K562 (cell line): ENCODE data around the gene AQP5. TPM values are rescaled to one million over a fixed set of nuclear protein-coding genes. Genes with fewer than 3 reads are reported as not detected.

Source experiments
- ATAC-seq: fragments of 200-7000 bp; cut with Tn5 transposase; 3 replicates; pipeline ENCODE4 v1.9.1; 2020; ENCODE audit warnings: moderate library complexity
- BruUV-seq: library from RNA; stranded (reverse); fragments of 400-500 nt; replicated peaks from 2 replicates; lab custom pipeline; 2021; lab: Mats Ljungman, UMichigan
- CTCF ChIA-PET: fragments of 300-600 bp; formaldehyde crosslinking; extraction: SDS; loops from one replicate; lab custom pipeline; 2021; ENCODE audit warnings: low intra/inter-chr PET ratio; lab: Yijun Ruan, JAX
- POLR2A ChIA-PET: fragments of 300-600, 350-650 bp; sonication (Branson Sonifier 250); formaldehyde crosslinking; extraction: SDS; loops from one replicate; lab custom pipeline; 2021; ENCODE audit warnings: antibody characterized with exemption, inconsistent platforms; lab: Yijun Ruan, JAX
- DNase-seq, 4 experiments: peaks; one replicate each; pipeline versions ENCODE4 v3.0.0 to v3.0.0-alpha.2; 2011 to 2018; ENCODE audit warnings: low spot score in 3 of 4, mixed read lengths in 3 of 4; ENCODE audit errors: extremely low read depth in 1 of 4
- FAIRE-seq: peaks from 2 replicates; lab custom pipeline; 2011; peaks lifted over from hg19 to GRCh38; lab: Jason Lieb, UNC
- H2AFZ ChIP-seq: 2 replicates; pipeline ENCODE4 v1.6.0; 2011; ENCODE audit warnings: low read depth, low read length, control low read depth, inconsistent platforms
- H3K27ac ChIP-seq: fragments of 200-600 bp; 3 replicates; pipeline ENCODE4 v1.8.0; 2011; ENCODE audit warnings: low read depth, mild to moderate bottlenecking, control low read depth, inconsistent platforms, low read length, moderate library complexity, mixed read lengths; ENCODE audit errors: extremely low read depth
- H3K27me3 ChIP-seq, 2 experiments: fragments of 300-600 bp in 1 of 2; 2 replicates in 1 of 2; 3 replicates in 1 of 2; pipeline versions ENCODE4 v1.6.0 to v1.8.0; 2011; ENCODE audit warnings: inconsistent platforms in 2 of 2, low read length in 2 of 2, mild to moderate bottlenecking in 1 of 2, mixed read lengths in 1 of 2, moderate library complexity in 1 of 2; ENCODE audit not compliant: control insufficient read depth in 2 of 2, insufficient read depth in 2 of 2
- H3K36me3 ChIP-seq: fragments of 300-600 bp; 3 replicates; pipeline ENCODE4 v1.8.0; 2011; ENCODE audit warnings: mild to moderate bottlenecking, low read length, inconsistent platforms; ENCODE audit not compliant: control insufficient read depth, insufficient read depth
- H3K4me1 ChIP-seq, 2 experiments: fragments of 200-600 bp in 1 of 2; replicated peaks in 1 of 2; 2 replicates in 1 of 2; 3 replicates in 1 of 2; pipeline versions ENCODE4 v1.5.1 to v1.8.0; 2011; ENCODE audit warnings: inconsistent platforms in 2 of 2, low read length in 2 of 2, mild to moderate bottlenecking in 1 of 2, mixed read lengths in 1 of 2, moderate library complexity in 1 of 2; ENCODE audit not compliant: control insufficient read depth in 2 of 2, insufficient read depth in 2 of 2
- H3K4me2 ChIP-seq: 2 replicates; pipeline ENCODE4 v1.6.1; 2011; ENCODE audit warnings: low read length, control low read depth, inconsistent platforms, mixed read lengths; ENCODE audit not compliant: insufficient read depth
- H3K4me3 ChIP-seq: fragments of 200-600 bp; sonication (generic), shearing (Covaris generic); 2 replicates; pipeline ENCODE4 v1.5.1; 2016; ENCODE audit warnings: control low read depth, inconsistent platforms
- H3K79me2 ChIP-seq: fragments of 200-600 bp; 3 replicates; pipeline ENCODE4 v1.8.0; 2011; ENCODE audit warnings: low read length, inconsistent platforms; ENCODE audit not compliant: control insufficient read depth, insufficient read depth
- H3K9ac ChIP-seq, 2 experiments: 2 replicates each; pipeline versions ENCODE4 v1.6.0 to v1.6.1; 2011; ENCODE audit warnings: low read depth in 2 of 2, low read length in 2 of 2, control low read depth in 1 of 2, inconsistent platforms in 1 of 2, mild to moderate bottlenecking in 1 of 2, mixed read lengths in 1 of 2; ENCODE audit not compliant: insufficient read depth in 1 of 2
- H3K9me1 ChIP-seq: one replicate; pipeline ENCODE4 v1.6.0; 2011; ENCODE audit warnings: inconsistent platforms, mild to moderate bottlenecking, low read length, moderate library complexity; ENCODE audit not compliant: control insufficient read depth, insufficient read depth
- H3K9me3 ChIP-seq: replicated peaks from 2 replicates; pipeline ENCODE4 v1.5.1; 2011; ENCODE audit warnings: low read depth, low read length, inconsistent platforms; ENCODE audit not compliant: control insufficient read depth, insufficient read depth
- H4K20me1 ChIP-seq: replicated peaks from 2 replicates; pipeline ENCODE4 v1.6.1; 2011; ENCODE audit warnings: low read length, inconsistent platforms, mixed read lengths; ENCODE audit not compliant: control insufficient read depth, insufficient read depth
- ARID1B ChIP-seq: fragments of 450-650 bp; IDR thresholded peaks from 2 replicates; pipeline ENCODE4 v1.6.1; 2016; ENCODE audit warnings: antibody characterized with exemption, mild to moderate bottlenecking, inconsistent platforms
- CBFA2T3 ChIP-seq: fragments of 450-650 bp; IDR thresholded peaks from 2 replicates; pipeline ENCODE4 v1.6.1; 2017
- CBX1 ChIP-seq: sonication (generic); IDR thresholded peaks from 2 replicates; pipeline ENCODE4 v1.6.1; 2016; ENCODE audit warnings: antibody characterized with exemption, low read depth, mild to moderate bottlenecking
- CBX5 ChIP-seq: IDR thresholded peaks from 2 replicates; pipeline ENCODE4 v1.6.1; 2014; ENCODE audit warnings: low read depth, borderline replicate concordance
- CTBP1 ChIP-seq: fragments of 450-650 bp; IDR thresholded peaks from 2 replicates; pipeline ENCODE4 v1.6.1; 2016; ENCODE audit warnings: borderline replicate concordance
- E2F8 ChIP-seq: fragments of 450-650 bp; IDR thresholded peaks from 2 replicates; pipeline ENCODE4 v1.7.1; 2018; ENCODE audit warnings: mild to moderate bottlenecking, low read depth; ENCODE audit not compliant: partially characterized antibody
- EGR1 ChIP-seq: fragments of 450-650 bp; conservative IDR thresholded peaks from 2 replicates; pipeline ENCODE4 v1.6.1; 2017; ENCODE audit warnings: mild to moderate bottlenecking
- KDM1A ChIP-seq, 2 experiments: fragments of 450-650 bp; IDR thresholded peaks; 2 replicates each; pipeline ENCODE4 v1.6.1; 2016; ENCODE audit warnings: mild to moderate bottlenecking in 2 of 2
- MEIS2 ChIP-seq: fragments of 450-650 bp; IDR thresholded peaks from 2 replicates; pipeline ENCODE4 v1.6.1; 2014; ENCODE audit warnings: mild to moderate bottlenecking; ENCODE audit not compliant: partially characterized antibody
- NR2C2 ChIP-seq, 2 experiments: fragments of 200-800 bp in 1 of 2; sonication (Bioruptor generic) in 1 of 2; sonication (generic) in 1 of 2; formaldehyde crosslinking in 1 of 2; IDR thresholded peaks; 2 replicates each; pipeline versions ENCODE4 v1.6.1 to v1.8.0; 2016 to 2022; ENCODE audit warnings: mild to moderate bottlenecking in 1 of 2, missing compliant biosample characterization in 1 of 2, missing genetic modification characterization in 1 of 2, missing genetic modification reagents in 1 of 2
- PKNOX1 ChIP-seq: fragments of 450-650 bp; IDR thresholded peaks from 2 replicates; pipeline ENCODE4 v1.6.1; 2016
- STAT5B ChIP-seq: fragments of 250-450 bp; sonication (Bioruptor Pico); IDR thresholded peaks from 2 replicates; pipeline ENCODE4 v1.8.0; 2021; ENCODE audit warnings: mild to moderate bottlenecking, inconsistent platforms
- VEZF1 ChIP-seq: fragments of 200-800 bp; sonication (Bioruptor generic); IDR thresholded peaks from 2 replicates; pipeline ENCODE4 v1.6.1; 2017; ENCODE audit warnings: missing genetic modification characterization, missing compliant biosample characterization
- ZNF324 ChIP-seq: fragments of 250-450 bp; sonication (Bioruptor Pico); IDR thresholded peaks from 2 replicates; pipeline ENCODE4 v1.4.0; 2020; ENCODE audit warnings: mild to moderate bottlenecking
- WGBS: fragments of 100-300 bp; shearing (Covaris generic); methylation state at CpG from one replicate; pipeline ENCODE4 v1.1.6; 2016; ENCODE audit warnings: low coverage, mixed read lengths; ENCODE audit not compliant: insufficient coverage; ENCODE audit errors: missing lambda C conversion rate; 5-methylcytosine and 5-hydroxymethylcytosine counted together
- in situ Hi-C: fragments of 300-500 bp; cut with MboI; formaldehyde crosslinking; loops from 4 replicates; pipeline ENCODE4 v1.15.0; 2018; ENCODE audit warnings: inconsistent platforms, mixed read lengths
- intact Hi-C: fragments of 100-400 bp; cut with micrococcal nuclease; formaldehyde crosslinking; loops from 2 replicates; pipeline ENCODE4 v1.14.2; 2022
- polyA plus RNA-seq, 8 experiments: library from polyadenylated mRNA; depleted of rRNA in 4 of 8; stranded (reverse) in 5 of 8; unstranded in 3 of 8; fragments of >200 nt; fragmentation: Nextera tagmentation in 2 of 8; fragmentation: Illumina TruSeq in 1 of 8; extraction: Ambion mirVana in 2 of 8; extraction: Trizol in 1 of 8; gene quantifications; 2 replicates each; pipeline versions ENCODE4 v1.2.1 to v1.2.3, GENCODE V29; 2011 to 2014; ENCODE audit warnings: inconsistent platforms in 1 of 8, missing spikeins in 1 of 8
- total RNA-seq, 7 experiments: library from RNA; depleted of rRNA in 6 of 7; stranded (reverse); fragments of >200 nt in 6 of 7; fragmentation: Illumina TruSeq in 2 of 7; extraction: Trizol in 2 of 7; gene quantifications; 2 replicates each; pipeline versions ENCODE4 v1.2.1 to v1.2.3, GENCODE V29; 2011 to 2021; ENCODE audit warnings: low replicate concordance in 1 of 7

AQP5 gene
- total and polyA plus RNA-seq, 9 of the 15 experiments (the other 6 are each of a cell fraction or from before 2014, with no cell fraction given) = not detected

GRCh38 chr12:49979791-49980190, 18.1 kb downstream of the AQP5 start (continued):
- TF ChIP-seq E2F8 (no peak), CBX5 (no peak), ARID1B (no peak)

GRCh38 chr12:49980501-49981349, 19.1 kb downstream of the AQP5 start:
- 15% methylated on average over 8 of the region's 10 CpGs for WGBS
- Histone ChIP-seq H3K9me1 (no peaks in the 10 kb centered on the region), H3K36me3 (peaks cover 10% of the 10 kb centered on the region; the same call in 2 of the 3 replicates), H3K79me2 (no peaks in the 10 kb centered on the region), H3K27me3 (no peaks in the 10 kb centered on the region), H3K4me3 (no peak overlapping the region), H3K4me2 (no peak overlapping the region), H3K27ac (no peak overlapping the region), H3K4me1 (peaks cover 26% of the 10 kb centered on the region in 2 experiments), H3K9ac (peak overlapping the region in 1 of 2 experiments; percentile 11; a peak in 1 of 4 replicates), H3K9me3 (no peaks in the 10 kb centered on the region), H2AFZ (no peak overlapping the region), H4K20me1 (peaks cover 5% of the 10 kb centered on the region)
- ChIA-PET CTCF (no interaction called here), POLR2A (interaction anchor here (0.6 to 2.1 kb wide), 6 partner anchors 14 to 187 kb away, joined by 3 to 14 read pairs (median 4); partner anchors contain the start of genes CERS5 and RACGAP1)
- DNase-seq (peak in 3 of 4 experiments; percentile 33 to 42 (median 40)), ATAC-seq (no peak; the same call in none of the 3 replicates), FAIRE-seq (peak; percentile 11)
- in situ Hi-C loops = no loop called here
- BruUV-seq = no TSS peak
- intact Hi-C loops = loop anchor here (5.0 kb wide), 1 partner anchor 47 kb away; the partner anchor contains the start of gene RACGAP1
- no peak for TF ChIP-seq EGR1
- peak; percentile 89 for TF ChIP-seq PKNOX1
- peak in 1 of 2 experiments; percentile 47; a peak in 1 of 4 replicates for TF ChIP-seq KDM1A (IDR thresholded peaks at IDR 0.05)
- peak; percentile 87 for TF ChIP-seq CTBP1
- no peak for TF ChIP-seq CBX1
- TF ChIP-seq STAT5B = no peak
- no peak for TF ChIP-seq NR2C2 (CRISPR knock-in tag; IDR thresholded peaks at IDR 0.05)
- TF ChIP-seq NR2C2 (tag; IDR thresholded peaks at IDR 0.05) = 0 out of 2 replicates have a peak, but pooled peaks have one; percentile 38
- peak; percentile 68 for TF ChIP-seq ARID1B
- no peak for TF ChIP-seq ZNF324 (CRISPR knock-in tag)
- peak; percentile 65 for TF ChIP-seq CBFA2T3
- TF ChIP-seq VEZF1 = peak; percentile 49; the same call in 1 of the 2 replicates
- TF ChIP-seq MEIS2 = peak; percentile 42
